Psoas muscle (tissue), 8 donors: ENCODE data around the gene PREX1. TPM values are rescaled to one million over a fixed set of nuclear protein-coding genes. Genes with fewer than 3 reads are reported as not detected.

Experiments
- ATAC-seq, 4 donors: fragments of 200-7000 bp; cut with Tn5 transposase; one replicate each; pipeline ENCODE4 v1.9.1; 2020; ENCODE audit warnings: moderate library complexity in 3 of 4, mild to moderate bottlenecking in 2 of 4
- DNase-seq, 2 donors: peaks; one replicate each; pipeline ENCODE4 v3.0.0-alpha.2; 2020
- H3K27ac ChIP-seq: fragments of 200-600 bp; one replicate; pipeline ENCODE4 v1.8.0; 2022
- H3K27me3 ChIP-seq, 3 donors: fragments of 200-600 bp in 1 of 3; one replicate each; pipeline versions ENCODE4 v1.6.1 to v1.8.0; 2013 to 2022; ENCODE audit warnings: low read length in 2 of 3, mild to moderate bottlenecking in 2 of 3, moderate library complexity in 1 of 3; ENCODE audit not compliant: insufficient read depth in 3 of 3
- H3K36me3 ChIP-seq, 2 donors: fragments of 200-600 bp in 1 of 2; one replicate each; pipeline versions ENCODE4 v1.6.1 to v1.8.0; 2013 to 2022; ENCODE audit warnings: low read depth in 1 of 2, mild to moderate bottlenecking in 1 of 2, moderate library complexity in 1 of 2; ENCODE audit not compliant: insufficient read depth in 1 of 2
- H3K4me1 ChIP-seq: fragments of 200-600 bp; one replicate; pipeline ENCODE4 v1.8.0; 2022
- H3K4me3 ChIP-seq: fragments of 200-600 bp; one replicate; pipeline ENCODE4 v1.8.0; 2022; ENCODE audit warnings: mild to moderate bottlenecking
- H3K9me3 ChIP-seq: fragments of 200-600 bp; one replicate; pipeline ENCODE4 v1.8.0; 2022
- CTCF ChIP-seq: fragments of 200-600 bp; IDR thresholded peaks from one replicate; pipeline ENCODE4 v1.8.0; 2022; ENCODE audit warnings: antibody characterized with exemption
- WGBS, 3 donors: extraction: QIAGEN DNeasy Blood & Tissue Kit; methylation state at CpG; one replicate each; pipeline versions ENCODE4 v1.1.6 to v1.1.7; 2013; 5-methylcytosine and 5-hydroxymethylcytosine counted together
- intact Hi-C, 2 donors: fragments of 100-400 bp; cut with DNase I; formaldehyde crosslinking; loops; one replicate each; pipeline versions ENCODE4 v1.11.0 to v1.14.2; 2022
- polyA plus RNA-seq, 3 donors: library from polyadenylated mRNA; stranded (reverse); fragments of 200-250 nt; gene quantifications; one replicate each; pipeline ENCODE4 v1.2.3, GENCODE V29; 2013
- total RNA-seq, 4 donors: library from RNA; stranded (reverse); fragmentation: NEBNext Ultra II Directional in 2 of 4; extraction: Animal tissue kit (Norgen Biotek cat#: 25700) in 2 of 4; gene quantifications; one replicate each; pipeline versions ENCODE4 v1.2.1 to v1.2.4, GENCODE V29; 2021 to 2023
- donor health status: healthy with polysubstance abuse.
- donor health status: DM: no; HTN: no; CAD: no; lungs with moderate emphysema.
- donor health status: Bipolar disorder and iron deficiency.
- donor health status: healthy.
- donor health status: DM: yes; HTN: yes; CAD: no.
- donor health status: DM: no; HTN: no; CAD: no.
- donor health status: DM: no; HTN: no; CAD: no.
- donor health status: DM: yes; HTN: yes; CAD: no.

Gene PREX1
- total and polyA plus RNA-seq, 7 donors: 2.5 to 8.3 (median 5.3) TPM

GRCh38 chr20:48689874-48690571 lies 137.8 kb downstream of the PREX1 start:
- Histone ChIP-seq H3K27ac (no peak overlapping the region), H3K4me3 (no peak overlapping the region), H3K36me3 (no peaks in the 10 kb centered on the region), H3K9me3 (no peaks in the 10 kb centered on the region), H3K4me1 (peaks cover 19% of the 10 kb centered on the region), H3K27me3 (no peaks in the 10 kb centered on the region)
- no peak for TF ChIP-seq CTCF
- WGBS, 3 donors: 95 to 96% (median 95%) methylated on average over 9 of the region's 9 CpGs
- DNase-seq (no peak), ATAC-seq (no peak)
- intact Hi-C loops: no loop called here

DNA sequence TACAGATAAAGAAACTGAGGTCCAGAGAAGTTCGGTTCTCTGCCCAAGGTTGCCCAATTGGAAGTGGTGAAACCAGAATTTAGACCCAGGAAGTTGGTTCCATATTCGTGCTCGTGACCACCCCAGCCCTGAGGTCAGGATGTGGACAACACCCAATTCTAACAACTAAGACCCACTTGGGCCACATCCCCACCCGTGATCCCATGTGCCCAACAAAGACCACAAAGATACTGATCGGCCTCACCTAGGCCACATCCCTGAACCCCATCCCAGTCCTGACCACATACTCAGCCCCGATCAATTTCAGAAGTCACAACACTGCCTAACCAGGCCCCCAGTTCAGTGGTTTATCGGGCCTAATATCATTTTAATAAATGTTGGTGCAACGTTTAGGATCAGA lies 138.4 kb downstream of the PREX1 start:
- DNase-seq (no peak), ATAC-seq (no peak)
- Histone ChIP-seq H3K9me3 (no peaks in the 10 kb centered on the region), H3K27me3 (no peaks in the 10 kb centered on the region), H3K4me3 (no peak overlapping the region), H3K4me1 (peaks cover 26% of the 10 kb centered on the region), H3K27ac (no peak overlapping the region), H3K36me3 (no peaks in the 10 kb centered on the region)
- no peak for TF ChIP-seq CTCF
- WGBS, 3 donors: 81 to 95% (median 82%) methylated on average over 8 of the region's 8 CpGs
- intact Hi-C loops: no loop called here

- intact Hi-C loops: no loop called here
- peaks cover 34% of the 10 kb centered on the region for H3K4me1 ChIP-seq
- H3K36me3 ChIP-seq: no peaks in the 10 kb centered on the region
- no peak overlapping the region for H3K27ac ChIP-seq
- ATAC-seq (no peak), DNase-seq (no peak)
- no peak overlapping the region for H3K4me3 ChIP-seq
- TF ChIP-seq CTCF: no peak
- no peaks in the 10 kb centered on the region for H3K27me3 ChIP-seq
- 95 to 98% (median 96%) methylated on average over 8 of the region's 8 CpGs for whole genome bisulfite sequencing, 3 donors
- no peaks in the 10 kb centered on the region for H3K9me3 ChIP-seq
Observed at GRCh38 chr20:48688579-48688978, 139.2 kb downstream of the PREX1 start.

DNA sequence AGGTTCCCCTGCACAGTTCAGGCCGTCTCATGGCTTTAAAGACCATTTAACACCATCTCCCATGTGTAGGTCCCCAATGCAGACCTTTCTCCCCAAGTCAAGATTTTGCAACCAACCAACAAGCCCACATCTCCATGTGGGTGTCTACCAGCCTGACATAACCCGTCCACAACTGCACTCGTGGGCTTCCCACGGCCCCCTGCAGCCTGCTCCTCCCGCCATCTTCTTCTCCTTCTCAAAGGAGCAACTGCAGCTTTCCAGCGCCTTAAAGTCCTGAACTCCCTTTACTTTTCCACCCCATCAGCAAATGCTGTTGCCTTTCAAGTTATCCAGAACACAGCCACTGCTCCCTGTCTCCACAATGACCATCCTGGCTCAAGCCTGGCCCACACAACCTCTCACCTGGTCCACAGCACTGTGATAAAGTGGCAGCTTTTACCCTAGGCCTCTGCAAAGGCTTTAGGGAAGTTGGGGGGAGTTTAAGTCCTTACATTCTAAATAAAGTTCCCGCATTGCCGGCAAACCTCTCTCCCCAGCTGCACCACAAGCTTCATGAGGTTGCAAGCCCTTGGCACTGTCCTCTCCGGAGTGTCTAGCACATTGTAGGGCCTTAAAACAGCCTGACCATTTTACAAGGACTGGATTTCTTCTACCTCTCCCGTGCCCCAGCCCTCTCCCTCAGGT lies 140.5 kb downstream of the PREX1 start:
- intact Hi-C loops: no loop called here
- WGBS, 3 donors: 86 to 95% (median 89%) methylated on average over 10 of the region's 10 CpGs
- Histone ChIP-seq H3K9me3 (no peaks in the 10 kb centered on the region), H3K27me3 (no peaks in the 10 kb centered on the region), H3K27ac (no peak overlapping the region), H3K36me3 (no peaks in the 10 kb centered on the region), H3K4me3 (no peak overlapping the region), H3K4me1 (peaks cover 47% of the 10 kb centered on the region)
- TF ChIP-seq CTCF: no peak
- DNase-seq (no peak), ATAC-seq (no peak)
